IMR-90 (cell line): Measurements from ENCODE around the gene ATG9B. TPM values are rescaled to one million over a fixed set of nuclear protein-coding genes. Genes with fewer than 3 reads are reported as not detected.
A peak's percentile ranks its signal among the peaks of the same experiment; 100 is the strongest.

Experiments used
- ATAC-seq: fragments of 200-7000 bp; cut with Tn5 transposase; 2 replicates; pipeline ENCODE4 v1.9.1; 2020; ENCODE audit warnings: low read depth, mild to moderate bottlenecking, moderate library complexity
- BruUV-seq: library from RNA; stranded (reverse); fragments of 400-500 nt; replicated peaks from 2 replicates; lab custom pipeline; 2021; lab: Mats Ljungman, UMichigan
- CTCF ChIA-PET: fragments of 300-600 bp; formaldehyde crosslinking; extraction: SDS; loops from one replicate; lab custom pipeline; 2021; ENCODE audit warnings: antibody characterized with exemption; lab: Yijun Ruan, JAX
- POLR2A ChIA-PET: fragments of 300-600 bp; sonication (Branson Sonifier 250); formaldehyde crosslinking; loops from one replicate; lab custom pipeline; 2022; ENCODE audit warnings: antibody characterized with exemption; ENCODE audit not compliant: unreplicated experiment; lab: Charles Lee
- DNase-seq: peaks from one replicate; pipeline ENCODE4 v3.0.0; 2013
- H2AFZ ChIP-seq: replicated peaks from 2 replicates; pipeline ENCODE3; 2013; ENCODE audit warnings: low read length, mild to moderate bottlenecking; ENCODE audit not compliant: poor library complexity
- H2AK5ac ChIP-seq: 2 replicates; pipeline ENCODE4 v1.6.1; 2013; ENCODE audit warnings: low read depth, low read length, inconsistent platforms
- H2AK9ac ChIP-seq: replicated peaks from 2 replicates; pipeline ENCODE3; 2013; ENCODE audit warnings: mild to moderate bottlenecking, low read depth, low read length, moderate library complexity; ENCODE audit not compliant: poor library complexity
- H2BK120ac ChIP-seq: 2 replicates; pipeline ENCODE4 v1.6.1; 2013; ENCODE audit warnings: low read depth, low read length, inconsistent platforms
- H2BK15ac ChIP-seq: 3 replicates; pipeline ENCODE4 v1.6.1; 2013; ENCODE audit warnings: low read depth, low read length, inconsistent platforms
- H2BK20ac ChIP-seq: 2 replicates; pipeline ENCODE4 v1.6.1; 2013; ENCODE audit warnings: low read depth, mild to moderate bottlenecking, inconsistent platforms, low read length, moderate library complexity
- H2BK5ac ChIP-seq: 2 replicates; pipeline ENCODE4 v1.6.1; 2013; ENCODE audit warnings: mild to moderate bottlenecking, low read depth, low read length, inconsistent platforms; ENCODE audit not compliant: poor library complexity, severe bottlenecking
- H3K14ac ChIP-seq: replicated peaks from 2 replicates; pipeline ENCODE4 v1.6.1; 2013; ENCODE audit warnings: low read depth, low read length, inconsistent platforms
- H3K18ac ChIP-seq: 2 replicates; pipeline ENCODE4 v1.6.1; 2013; ENCODE audit warnings: low read depth, low read length, control low read depth
- H3K23ac ChIP-seq: 2 replicates; pipeline ENCODE4 v1.6.1; 2013; ENCODE audit warnings: low read depth, low read length, inconsistent platforms
- H3K27ac ChIP-seq: 2 replicates; pipeline ENCODE4 v1.5.1; 2013; ENCODE audit warnings: mild to moderate bottlenecking, control low read depth, low read length; ENCODE audit not compliant: insufficient read depth
- H3K27me3 ChIP-seq: 2 replicates; pipeline ENCODE4 v1.6.1; 2013; ENCODE audit warnings: low read length; ENCODE audit not compliant: control insufficient read depth, insufficient read depth
- H3K36me3 ChIP-seq: 2 replicates; pipeline ENCODE4 v1.6.1; 2013; ENCODE audit warnings: low read length, mixed read lengths; ENCODE audit not compliant: control insufficient read depth, insufficient read depth
- H3K4ac ChIP-seq: 2 replicates; pipeline ENCODE4 v1.6.1; 2013; ENCODE audit warnings: low read depth, low read length, inconsistent platforms
- H3K4me1 ChIP-seq: 2 replicates; pipeline ENCODE4 v1.6.1; 2013; ENCODE audit warnings: low read length, mixed read lengths; ENCODE audit not compliant: control insufficient read depth, insufficient read depth
- H3K4me2 ChIP-seq: 2 replicates; pipeline ENCODE4 v1.6.1; 2013; ENCODE audit warnings: low read depth, mild to moderate bottlenecking, control low read depth, low read length, moderate library complexity
- H3K4me3 ChIP-seq: 2 replicates; pipeline ENCODE4 v1.5.1; 2013; ENCODE audit warnings: low read depth, mild to moderate bottlenecking, control low read depth, low read length, moderate library complexity; ENCODE audit not compliant: insufficient read depth
- H3K56ac ChIP-seq: 2 replicates; pipeline ENCODE4 v1.6.1; 2013; ENCODE audit warnings: low read length, inconsistent platforms; ENCODE audit not compliant: insufficient read depth; ENCODE audit errors: extremely low read depth
- H3K79me1 ChIP-seq, 2 experiments: 2 replicates each; pipeline ENCODE4 v1.6.1; 2013; ENCODE audit warnings: low read length in 2 of 2, inconsistent platforms in 1 of 2, low read depth in 1 of 2
- H3K9ac ChIP-seq: 2 replicates; pipeline ENCODE4 v1.6.1; 2013; ENCODE audit warnings: low read depth, low read length, control low read depth
- H3K9me1 ChIP-seq: 2 replicates; pipeline ENCODE4 v1.6.1; 2013; ENCODE audit warnings: low read length, inconsistent platforms; ENCODE audit not compliant: insufficient read depth
- H3K9me3 ChIP-seq: 2 replicates; pipeline ENCODE4 v1.6.1; 2013; ENCODE audit warnings: low read length; ENCODE audit not compliant: control insufficient read depth, insufficient read depth
- H4K20me1 ChIP-seq: 2 replicates; pipeline ENCODE4 v1.6.1; 2013; ENCODE audit warnings: low read length, inconsistent platforms; ENCODE audit not compliant: insufficient read depth
- H4K5ac ChIP-seq: 2 replicates; pipeline ENCODE4 v1.6.1; 2013; ENCODE audit warnings: mild to moderate bottlenecking, low read depth, low read length, control low read depth
- H4K8ac ChIP-seq, 2 experiments: 2 replicates each; pipeline ENCODE4 v1.6.1; 2013; ENCODE audit warnings: low read depth in 2 of 2, low read length in 2 of 2, control low read depth in 1 of 2, inconsistent platforms in 1 of 2
- H4K91ac ChIP-seq: 2 replicates; pipeline ENCODE4 v1.6.1; 2013; ENCODE audit warnings: low read depth, low read length, inconsistent platforms; ENCODE audit not compliant: insufficient read depth
- CEBPB ChIP-seq: IDR thresholded peaks from 2 replicates; pipeline ENCODE4 v1.6.1; 2012; ENCODE audit warnings: low read depth, low read length, improper control_type of control experiment
- WGBS, 2 experiments: methylation state at CpG; one replicate each; pipeline versions ENCODE4 v1.1.5 to v1.1.7; 2013; ENCODE audit warnings: missing lambda C conversion rate in 2 of 2; ENCODE audit not compliant: insufficient read length in 1 of 2; ENCODE audit errors: extremely low coverage in 2 of 2; 5-methylcytosine and 5-hydroxymethylcytosine counted together
- dilution Hi-C: fragments of 300-500 bp; cut with HindIII; formaldehyde crosslinking; loops from one replicate; pipeline ENCODE4 v1.14.3; 2018; ENCODE audit warnings: low sequenced_read_pairs; ENCODE audit not compliant: unreplicated experiment
- in situ Hi-C: fragments of 300-500 bp; cut with MboI; formaldehyde crosslinking; loops from 3 replicates; pipeline ENCODE4 v1.14.3; 2019; ENCODE audit warnings: low sequenced_read_pairs, inconsistent platforms, mixed read lengths
- intact Hi-C: fragments of 100-400 bp; cut with micrococcal nuclease; formaldehyde crosslinking; loops from 2 replicates; pipeline ENCODE4 v1.10.0; 2022
- polyA plus RNA-seq, 3 experiments: library from polyadenylated mRNA; depleted of rRNA; stranded (reverse); fragments of >200 nt; gene quantifications; 2 replicates each; pipeline ENCODE4 v1.2.3, GENCODE V29; 2012; ENCODE audit warnings: low replicate concordance in 1 of 3
- total RNA-seq: library from RNA; depleted of rRNA; stranded (reverse); fragments of >200 nt; gene quantifications from 2 replicates; pipeline ENCODE4 v1.2.3, GENCODE V29; 2012

Gene ATG9B
- total and polyA plus RNA-seq, 2 of the 4 experiments (the other 2 are of a cell fraction), result 0.18 to 0.91 TPM

DNA sequence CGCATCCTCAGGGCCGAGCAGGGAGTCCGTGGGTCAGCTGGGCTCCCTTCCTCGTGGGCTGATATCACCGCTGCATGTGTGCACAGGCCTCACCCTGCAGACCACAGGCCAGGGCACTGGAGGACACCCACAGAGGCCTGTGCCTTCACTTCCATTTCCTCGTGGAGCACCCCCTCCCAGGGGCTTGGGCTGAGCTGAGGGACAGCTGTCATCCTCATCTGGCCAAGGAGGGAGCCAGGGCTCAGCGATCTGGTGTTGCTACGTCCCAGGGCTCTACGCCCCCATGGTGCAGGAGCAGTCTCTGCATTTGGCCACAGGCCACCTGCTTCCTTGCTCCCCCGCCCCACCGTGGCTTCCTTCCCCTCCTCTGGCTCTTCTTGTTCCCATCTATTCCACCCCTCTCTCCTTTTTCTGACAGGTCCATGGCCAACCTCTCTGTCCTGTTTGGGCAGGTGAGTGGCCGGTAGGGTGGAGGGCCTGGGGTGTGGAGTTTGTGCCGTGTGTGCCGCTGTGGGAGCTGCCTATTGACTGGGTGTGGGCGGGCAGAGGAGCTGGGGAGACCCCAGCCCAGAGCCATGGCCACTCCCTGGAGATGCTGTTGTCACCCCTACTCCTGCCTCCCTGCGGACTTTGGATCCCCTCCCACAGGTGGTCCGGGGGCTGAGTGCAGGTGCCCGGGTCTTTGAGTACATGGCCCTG lies 15.7 kb upstream of the ATG9B start:
- TF ChIP-seq CEBPB, result no peak
- Histone ChIP-seq H3K4ac (peak overlapping the region; percentile 64), H3K4me3 (no peak overlapping the region), H2BK20ac (0 out of 2 replicates have a peak overlapping the region, but pooled peaks have one; percentile 10), H3K4me1 (peaks cover 17% of the 10 kb centered on the region), H3K9me3 (no peaks in the 10 kb centered on the region), H2BK15ac (no peak overlapping the region), H4K20me1 (peaks cover 8% of the 10 kb centered on the region), H3K56ac (no peak overlapping the region), H3K9me1 (peaks cover 18% of the 10 kb centered on the region), H4K8ac (peak overlapping the region in 1 of 2 experiments; percentile 24; a peak in 1 of 4 replicates), H3K27me3 (no peaks in the 10 kb centered on the region), H3K36me3 (peaks cover 30% of the 10 kb centered on the region), H4K91ac (peak overlapping the region; percentile 17; the same call in 1 of the 2 replicates), H2AK5ac (peak overlapping the region; percentile 36), H3K27ac (no peak overlapping the region; the same call in 1 of the 2 replicates), H2AFZ (no peak overlapping the region), H3K4me2 (no peak overlapping the region), H3K9ac (no peak overlapping the region), H3K18ac (no peak overlapping the region), H2BK5ac (peak overlapping the region; percentile 41), H4K5ac (no peak overlapping the region), H3K14ac (peak overlapping the region; percentile 45; the same call in 1 of the 2 replicates), H2AK9ac (peak overlapping the region; percentile 67), H3K79me1 (peaks cover 0 to 12% of the 10 kb centered on the region in 2 experiments; a peak in 1 of 4 replicates), H3K23ac (no peak overlapping the region), H2BK120ac (peak overlapping the region; percentile 77)
- DNase-seq (no peak), ATAC-seq (no peak; the same call in 1 of the 2 replicates)
- POLR2A ChIA-PET, result no interaction called here
- intact Hi-C loops (no loop called here), dilution Hi-C loops (no loop called here), in situ Hi-C loops (no loop called here)
- BruUV-seq, result no TSS peak
- CTCF ChIA-PET, result interaction anchor here (0.8 to 1.3 kb wide), 3 partner anchors 45 to 78 kb away, joined by 3 to 4 read pairs (median 3); no protein-coding TSS in a partner anchor
- WGBS, 2 experiments, result 58% methylated on average over 6 of the region's 18 CpGs; no CpG with 5 or more reads in 1 of the 2 experiments
